NK-92 (cell line): ENCODE results near the gene GPATCH1.
"Not testable (repeated sequence)": the region's sequence is repeated elsewhere in the genome, so short reads cannot be mapped to it uniquely, and the experiment has no call there.

ENCODE experiments used
- DNase-seq: peaks from one replicate; lab custom pipeline; 2025; ENCODE audit not compliant: unreplicated experiment; lab: John Stamatoyannopoulos, UW

Gene GPATCH1

GRCh38 chr19:33152625-33153024 lies 71.6 kb downstream of the GPATCH1 start:
- not testable (repeated sequence) for DNase-seq

- DNase-seq: not testable (repeated sequence)
Observed at GRCh38 chr19:33154313-33154712, 73.3 kb downstream of the GPATCH1 start.

GRCh38 chr19:33156334-33156733 lies 75.4 kb downstream of the GPATCH1 start:
- DNase-seq: no peak

- no peak for DNase-seq
Observed at GRCh38 chr19:33157906-33158305, 76.9 kb downstream of the GPATCH1 start.

GRCh38 chr19:33158365-33158764 lies 77.4 kb downstream of the GPATCH1 start:
- no peak for DNase-seq

- DNase-seq: no peak
Observed at GRCh38 chr19:33159149-33159548, 78.2 kb downstream of the GPATCH1 start.

GRCh38 chr19:33159893-33160292 lies 78.9 kb downstream of the GPATCH1 start:
- DNase-seq: no peak

GRCh38 chr19:33161201-33161600 lies 80.2 kb downstream of the GPATCH1 start:
- DNase-seq: no peak

GRCh38 chr19:33163481-33163880 lies 82.5 kb downstream of the GPATCH1 start:
- DNase-seq: no peak

GRCh38 chr19:33166037-33166436 lies 85.1 kb downstream of the GPATCH1 start:
- not testable (repeated sequence) for DNase-seq

GRCh38 chr19:33167438-33167837 lies 86.5 kb downstream of the GPATCH1 start:
- DNase-seq: no peak

- DNase-seq: no peak
Observed at GRCh38 chr19:33168528-33168927, 87.5 kb downstream of the GPATCH1 start.

- no peak for DNase-seq
Observed at GRCh38 chr19:33171222-33171795, 90.3 kb downstream of the GPATCH1 start.

- no peak for DNase-seq
Observed at GRCh38 chr19:33171916-33172359, 91.0 kb downstream of the GPATCH1 start.

- DNase-seq: no peak
Observed at GRCh38 chr19:33174186-33174585, 93.2 kb downstream of the GPATCH1 start.

- no peak for DNase-seq
Observed at GRCh38 chr19:33175156-33175782, 94.3 kb downstream of the GPATCH1 start.

GRCh38 chr19:33175886-33176669 lies 95.1 kb downstream of the GPATCH1 start:
- no peak for DNase-seq

- peak; percentile 78 for DNase-seq
Observed at GRCh38 chr19:33176670-33177416, 95.9 kb downstream of the GPATCH1 start.

GRCh38 chr19:33177417-33177979 lies 96.5 kb downstream of the GPATCH1 start:
- no peak for DNase-seq
